IPS DF 6.9 (cell line): Measurements from ENCODE around the gene MACC1.
"Not testable (repeated sequence)": the region's sequence is repeated elsewhere in the genome, so short reads cannot be mapped to it uniquely, and the experiment has no call there.

Experiments used
- DNase-seq: peaks from one replicate; pipeline ENCODE4 v3.0.0-alpha.2; 2013; ENCODE audit warnings: low read depth, low spot score
- H3K27ac ChIP-seq: one replicate; pipeline ENCODE4 v1.5.1; 2013; ENCODE audit warnings: low read length, control low read depth
- H3K27me3 ChIP-seq: 2 replicates; pipeline ENCODE4 v1.6.1; 2013; ENCODE audit warnings: mild to moderate bottlenecking, low read length; ENCODE audit not compliant: control insufficient read depth, insufficient read depth
- H3K36me3 ChIP-seq: 2 replicates; pipeline ENCODE4 v1.6.1; 2013; ENCODE audit warnings: low read length; ENCODE audit not compliant: control insufficient read depth, insufficient read depth
- H3K4me1 ChIP-seq: 2 replicates; pipeline ENCODE4 v1.6.1; 2013; ENCODE audit warnings: low read length; ENCODE audit not compliant: control insufficient read depth, insufficient read depth
- H3K4me3 ChIP-seq: 2 replicates; pipeline ENCODE4 v1.5.1; 2013; ENCODE audit warnings: mild to moderate bottlenecking, low read length
- H3K9me3 ChIP-seq: 2 replicates; pipeline ENCODE4 v1.6.1; 2013; ENCODE audit warnings: low read length, inconsistent platforms; ENCODE audit not compliant: control insufficient read depth, insufficient read depth
- WGBS: extraction: QIAGEN DNeasy Blood & Tissue Kit; methylation state at CpG from one replicate; pipeline ENCODE4 v1.1.7; 2013; ENCODE audit warnings: mixed read lengths, missing lambda C conversion rate; ENCODE audit not compliant: insufficient read length, insufficient coverage; 5-methylcytosine and 5-hydroxymethylcytosine counted together

Gene MACC1

DNA sequence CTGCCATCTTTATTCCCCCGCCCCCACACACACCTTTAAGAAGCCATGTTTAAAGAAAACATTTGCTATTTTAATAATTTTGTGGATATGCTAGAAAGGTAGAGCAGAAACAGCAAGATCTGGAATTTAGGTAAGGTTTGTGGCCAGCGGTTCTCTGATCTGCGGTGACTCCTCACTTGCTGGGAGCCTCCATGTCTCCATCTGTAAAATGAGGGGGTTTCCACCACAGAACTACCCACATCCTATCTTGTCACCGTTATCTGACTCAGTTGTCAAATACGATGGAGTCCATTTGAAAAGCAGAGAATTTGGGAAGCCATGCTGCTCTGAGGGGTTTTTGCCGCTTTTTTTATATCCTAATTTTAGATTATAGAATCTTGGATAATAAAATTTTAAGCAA lies 23.3 kb downstream of the MACC1 start:
- H3K4me1 ChIP-seq, result peaks cover 3% of the 10 kb centered on the region
- no peak overlapping the region for H3K27ac ChIP-seq
- WGBS, result no CpG with 5 or more reads among the region's 6 CpGs

DNA sequence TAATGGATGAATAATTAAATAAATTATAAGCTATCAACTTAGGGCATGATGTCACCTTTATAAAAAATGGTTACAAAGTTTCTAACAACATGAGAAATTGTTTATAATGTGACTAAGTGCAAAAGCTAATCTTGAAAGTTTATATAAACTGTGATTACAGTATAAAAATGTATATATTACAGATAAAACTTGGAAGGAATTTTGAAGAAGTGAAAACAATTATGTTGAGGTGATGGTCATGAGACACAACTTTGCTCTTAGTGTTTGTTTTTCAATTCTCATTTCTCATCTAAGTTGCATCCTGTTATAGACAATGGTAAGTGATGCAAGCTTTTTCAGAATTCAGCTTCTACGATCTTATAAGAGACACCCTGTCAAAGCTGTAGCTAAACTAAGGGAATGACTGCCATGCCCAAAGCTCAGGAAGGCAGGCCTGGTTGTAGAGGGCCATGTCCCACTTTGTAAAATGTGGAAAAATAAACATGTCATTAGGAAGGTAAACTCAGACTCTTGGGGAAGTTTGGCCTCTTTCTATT lies 23.9 kb downstream of the MACC1 start:
- Histone ChIP-seq H3K36me3 (no peaks in the 10 kb centered on the region), H3K9me3 (no peaks in the 10 kb centered on the region), H3K27me3 (no peaks in the 10 kb centered on the region; the same call in 1 of the 2 replicates), H3K27ac (no peak overlapping the region), H3K4me3 (no peak overlapping the region), H3K4me1 (peaks cover 3% of the 10 kb centered on the region)
- no peak for DNase-seq
- no CpG with 5 or more reads among the region's 1 CpG for WGBS

More for the DNA sequence above, 23.3 kb downstream of the MACC1 start:
- H3K9me3 ChIP-seq, result no peaks in the 10 kb centered on the region
- no peaks in the 10 kb centered on the region for H3K36me3 ChIP-seq
- H3K27me3 ChIP-seq, result no peaks in the 10 kb centered on the region
- no peak overlapping the region for H3K4me3 ChIP-seq
- no peak for DNase-seq

DNA sequence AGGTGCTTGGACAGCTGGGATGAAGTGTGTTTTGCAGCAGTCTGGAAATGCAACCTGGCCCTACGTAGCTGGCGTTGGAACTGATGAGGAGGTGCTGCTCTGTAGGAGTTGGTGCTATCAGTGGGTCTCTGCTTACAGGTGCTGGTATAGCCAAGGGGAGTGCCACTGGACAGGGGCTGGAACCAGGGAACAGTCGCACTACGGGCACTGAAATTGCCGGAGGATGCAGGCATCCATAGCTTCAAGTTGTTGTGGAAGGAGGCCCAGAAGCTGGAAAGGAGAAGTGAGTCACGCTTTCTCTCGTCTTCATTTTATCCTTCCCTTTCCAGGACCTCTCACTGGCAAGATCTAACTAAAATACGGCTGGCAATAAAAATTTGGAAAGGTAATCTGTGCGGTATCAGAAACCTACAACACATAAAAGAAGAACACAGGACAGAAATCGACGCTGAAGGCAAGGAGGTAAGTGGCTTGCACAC lies 25.8 kb downstream of the MACC1 start:
- H3K9me3 ChIP-seq, result no peaks in the 10 kb centered on the region
- H3K4me1 ChIP-seq, result peaks cover 3% of the 10 kb centered on the region
- H3K36me3 ChIP-seq, result no peaks in the 10 kb centered on the region
- H3K27me3 ChIP-seq, result no peaks in the 10 kb centered on the region; the same call in 1 of the 2 replicates
- H3K27ac ChIP-seq, result no peak overlapping the region
- WGBS, result no CpG with 5 or more reads among the region's 11 CpGs
- H3K4me3 ChIP-seq, result no peak overlapping the region
- no peak for DNase-seq

DNA sequence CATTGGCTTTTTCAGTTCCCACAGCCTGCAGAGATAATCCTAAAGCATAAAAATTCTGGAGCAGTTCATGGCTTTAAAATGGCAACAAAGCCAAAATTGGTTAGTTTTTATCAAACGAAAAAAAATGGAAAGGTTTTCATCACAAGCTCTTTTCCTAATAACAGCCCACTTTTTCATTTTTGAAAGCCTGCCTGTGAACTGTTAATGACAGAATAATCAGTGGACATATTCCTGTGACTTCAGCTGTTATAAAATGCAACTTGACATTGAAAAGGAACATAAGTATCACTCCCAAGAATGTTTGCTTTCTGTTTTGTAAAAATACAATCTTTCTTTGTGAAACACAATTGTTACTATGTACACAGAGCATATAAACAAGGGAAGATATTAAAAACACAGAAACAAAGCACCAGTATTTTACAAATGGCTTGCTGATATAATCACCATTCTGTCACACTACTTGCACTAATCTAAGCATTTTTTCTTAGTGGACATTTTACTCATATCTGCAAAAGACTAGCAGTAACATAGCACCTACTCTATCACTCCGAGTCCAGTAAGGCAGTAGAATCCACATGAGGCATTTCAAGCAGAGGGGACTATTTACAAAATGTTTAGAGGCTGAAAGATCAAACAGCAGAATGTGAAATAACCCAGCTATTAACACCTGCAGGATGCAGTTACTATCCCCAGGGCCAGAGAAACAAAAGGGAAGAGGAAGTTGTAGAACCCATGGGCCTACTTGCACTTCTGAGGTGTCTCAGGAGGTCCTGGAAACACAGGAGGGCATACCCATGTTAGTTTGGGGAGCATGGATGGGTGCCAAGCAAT lies 26.4 kb downstream of the MACC1 start:
- Histone ChIP-seq H3K27ac (no peak overlapping the region), H3K27me3 (no peaks in the 10 kb centered on the region; the same call in 1 of the 2 replicates), H3K9me3 (no peaks in the 10 kb centered on the region), H3K4me3 (no peak overlapping the region), H3K36me3 (no peaks in the 10 kb centered on the region), H3K4me1 (peaks cover 3% of the 10 kb centered on the region; the same call in 1 of the 2 replicates)
- DNase-seq, result no peak
- WGBS, result no CpG with 5 or more reads among the region's 2 CpGs

- Histone ChIP-seq H3K4me1 (peaks cover 3% of the 10 kb centered on the region; the same call in 1 of the 2 replicates), H3K27ac (no peak overlapping the region)
These were observed 27.3 kb downstream of the MACC1 start for GRCh38 chr7:20189852-20190251.

DNA sequence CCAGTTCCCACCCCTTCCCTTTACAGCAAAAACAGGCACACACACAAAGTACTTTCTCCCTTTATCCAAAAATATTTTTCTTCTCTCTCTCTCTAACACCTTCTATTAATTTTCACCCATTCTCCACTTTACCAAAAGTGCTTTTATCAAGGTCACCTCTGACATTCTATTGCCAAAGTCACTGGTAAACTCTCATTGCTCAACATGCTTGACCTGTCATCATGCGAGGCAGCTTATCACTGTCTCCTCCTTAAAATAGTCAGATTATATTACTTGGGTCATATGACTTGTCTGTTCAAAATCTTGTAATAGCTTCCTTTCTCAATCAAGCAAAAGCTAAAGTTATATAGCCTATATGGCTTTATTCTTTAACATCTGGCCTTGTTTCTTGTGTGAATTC lies 28.6 kb downstream of the MACC1 start:
- peaks cover 3% of the 10 kb centered on the region; the same call in 1 of the 2 replicates for H3K4me1 ChIP-seq
- no peaks in the 10 kb centered on the region; the same call in 1 of the 2 replicates for H3K27me3 ChIP-seq
- H3K36me3 ChIP-seq, result no peaks in the 10 kb centered on the region
- H3K27ac ChIP-seq, result no peak overlapping the region
- H3K9me3 ChIP-seq, result no peaks in the 10 kb centered on the region
- WGBS, result no CpG with 5 or more reads among the region's 1 CpG
- no peak for DNase-seq
- no peak overlapping the region for H3K4me3 ChIP-seq

More at GRCh38 chr7:20189852-20190251, 27.3 kb downstream of the MACC1 start:
- Histone ChIP-seq H3K27me3 (no peaks in the 10 kb centered on the region; the same call in 1 of the 2 replicates), H3K4me3 (no peak overlapping the region), H3K9me3 (no peaks in the 10 kb centered on the region), H3K36me3 (no peaks in the 10 kb centered on the region)
- DNase-seq, result no peak

DNA sequence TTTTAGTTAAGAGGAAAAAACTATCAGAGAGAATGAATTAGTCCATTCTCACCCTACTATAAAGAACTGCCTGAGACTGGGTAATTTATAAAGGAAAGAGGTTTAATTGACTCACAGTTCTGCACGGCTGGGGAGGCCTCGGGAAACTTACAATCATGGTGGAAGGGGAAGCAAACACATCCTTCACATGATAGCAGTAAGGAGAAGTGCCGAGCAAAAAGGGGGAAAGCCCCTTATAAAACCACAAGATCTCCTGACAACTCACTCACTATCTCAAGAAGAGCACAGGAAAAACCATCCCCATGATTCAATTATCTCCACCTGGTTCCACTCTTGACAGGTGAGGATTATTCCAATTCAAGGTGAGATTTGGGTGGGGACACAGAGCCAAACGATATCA lies 29.3 kb downstream of the MACC1 start:
- H3K4me3 ChIP-seq, H3K9me3 ChIP-seq, H3K4me1 ChIP-seq, H3K27me3 ChIP-seq, H3K27ac ChIP-seq, DNase-seq, H3K36me3 ChIP-seq: not testable (repeated sequence)
- WGBS, result no CpG with 5 or more reads among the region's 4 CpGs

DNA sequence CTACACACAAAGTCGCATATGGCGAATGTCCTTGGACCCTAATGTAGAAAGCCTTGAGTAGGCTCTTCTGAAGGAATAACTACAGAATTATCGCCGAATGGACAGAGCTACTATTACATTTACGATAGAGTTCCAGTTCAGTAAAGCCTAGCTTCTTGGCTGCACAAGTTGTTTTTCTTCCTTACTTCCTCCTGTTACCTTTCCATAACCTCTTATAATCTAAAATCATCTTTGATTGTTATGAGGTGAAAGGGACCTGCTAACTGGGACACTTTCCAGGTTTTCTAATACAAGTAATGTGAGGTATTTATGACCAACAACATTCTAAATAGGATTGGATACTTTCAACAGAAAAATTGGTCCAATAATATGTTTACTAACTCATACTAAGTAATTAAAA lies 31.2 kb downstream of the MACC1 start:
- no peak for DNase-seq
- Histone ChIP-seq H3K27ac (no peak overlapping the region), H3K4me1 (no peaks in the 10 kb centered on the region; the same call in 1 of the 2 replicates), H3K4me3 (no peak overlapping the region), H3K27me3 (no peaks in the 10 kb centered on the region; the same call in 1 of the 2 replicates), H3K36me3 (no peaks in the 10 kb centered on the region), H3K9me3 (no peaks in the 10 kb centered on the region)
- no CpG with 5 or more reads among the region's 5 CpGs for WGBS

DNA sequence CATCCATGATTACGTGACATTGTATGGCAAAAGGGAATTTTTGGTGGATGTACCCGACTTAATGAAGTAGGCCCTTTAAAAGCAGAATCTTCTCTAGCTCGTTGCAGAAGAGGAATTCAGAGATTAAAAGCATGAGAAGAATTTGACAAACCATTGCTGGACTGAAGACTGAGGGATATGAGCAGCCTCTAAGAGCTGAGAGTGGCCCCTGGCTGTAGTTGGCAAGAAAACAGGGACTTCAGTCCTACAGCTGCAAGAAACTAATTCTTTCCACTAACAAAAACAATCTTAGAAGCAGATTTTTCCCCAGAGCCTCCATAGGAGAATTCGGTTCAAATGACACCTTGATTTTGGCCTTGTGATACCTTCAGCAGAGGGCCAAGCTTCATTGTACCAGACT lies 34.1 kb downstream of the MACC1 start:
- no peak for DNase-seq
- H3K4me1 ChIP-seq, result no peaks in the 10 kb centered on the region
- no peak overlapping the region for H3K4me3 ChIP-seq
- no peaks in the 10 kb centered on the region for H3K9me3 ChIP-seq
- no peak overlapping the region for H3K27ac ChIP-seq
- no CpG with 5 or more reads among the region's 4 CpGs for WGBS
- H3K27me3 ChIP-seq, result no peaks in the 10 kb centered on the region
- H3K36me3 ChIP-seq, result no peaks in the 10 kb centered on the region

GRCh38 chr7:20176578-20177242 lies 40.5 kb downstream of the MACC1 start:
- no peaks in the 10 kb centered on the region; the same call in 1 of the 2 replicates for H3K4me1 ChIP-seq
- WGBS, result no CpG with 5 or more reads among the region's 6 CpGs
- no peak overlapping the region for H3K27ac ChIP-seq
- no peaks in the 10 kb centered on the region for H3K36me3 ChIP-seq
- no peaks in the 10 kb centered on the region for H3K27me3 ChIP-seq
- no peaks in the 10 kb centered on the region for H3K9me3 ChIP-seq
- DNase-seq, result no peak
- no peak overlapping the region for H3K4me3 ChIP-seq
